KG1 (cell line): ENCODE data around the gene STEAP2.

Source experiments
- DNase-seq: peaks from one replicate; lab custom pipeline; 2025; lab: John Stamatoyannopoulos, UW

The STEAP2 gene

DNA sequence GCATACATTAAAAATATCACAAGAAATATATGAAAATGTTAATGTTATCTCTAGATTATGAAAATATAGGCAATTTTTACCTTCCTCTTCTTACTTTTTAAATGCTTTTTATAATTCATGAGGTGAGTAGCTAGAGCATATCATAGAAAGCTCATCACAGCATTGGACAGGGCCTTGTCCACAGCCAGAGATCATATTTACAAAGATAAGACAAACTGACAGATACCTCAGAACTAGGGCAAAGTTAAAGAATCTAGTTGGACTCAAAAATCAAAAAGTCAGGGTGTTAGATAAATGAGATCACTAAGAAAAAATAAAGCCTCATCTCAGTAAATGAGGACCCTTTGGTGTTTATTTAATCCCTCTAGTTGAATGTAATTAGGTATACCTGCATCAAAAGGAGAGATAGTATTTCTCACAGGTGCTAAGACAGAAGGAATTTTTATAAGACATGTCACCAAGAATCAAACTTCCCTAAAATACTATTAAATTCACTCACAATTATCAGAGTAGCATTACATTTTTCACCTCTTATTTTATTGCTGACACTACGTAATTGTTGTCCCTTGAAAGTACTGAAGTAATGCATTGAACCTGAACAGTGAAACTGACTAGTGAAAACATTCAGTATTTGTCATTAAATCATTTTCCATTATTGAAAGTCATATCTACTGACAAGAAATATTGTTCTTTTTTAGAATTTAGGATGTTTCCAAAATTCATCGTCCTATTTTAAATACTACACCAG lies 59.1 kb downstream of the STEAP2 start:
- DNase-seq, result no peak

DNA sequence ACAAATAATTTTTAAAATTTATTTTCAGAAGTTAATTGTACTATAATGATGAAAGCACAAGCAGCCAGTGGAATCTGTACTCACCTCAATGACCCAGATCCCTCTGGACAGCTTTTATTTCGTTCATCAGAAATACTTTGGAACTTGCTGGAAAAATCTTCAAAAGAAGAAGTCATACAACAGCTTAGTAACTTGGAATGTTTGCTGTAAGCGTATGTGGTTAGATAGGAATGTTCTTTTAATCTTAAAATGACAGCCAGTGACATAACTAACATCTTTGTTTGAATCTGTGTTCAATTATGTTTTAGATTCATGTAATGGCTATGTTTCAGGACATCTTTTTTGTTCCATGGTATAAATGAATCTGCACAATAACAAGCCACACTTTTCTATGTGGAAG lies 60.2 kb downstream of the STEAP2 start:
- no peak for DNase-seq

DNA sequence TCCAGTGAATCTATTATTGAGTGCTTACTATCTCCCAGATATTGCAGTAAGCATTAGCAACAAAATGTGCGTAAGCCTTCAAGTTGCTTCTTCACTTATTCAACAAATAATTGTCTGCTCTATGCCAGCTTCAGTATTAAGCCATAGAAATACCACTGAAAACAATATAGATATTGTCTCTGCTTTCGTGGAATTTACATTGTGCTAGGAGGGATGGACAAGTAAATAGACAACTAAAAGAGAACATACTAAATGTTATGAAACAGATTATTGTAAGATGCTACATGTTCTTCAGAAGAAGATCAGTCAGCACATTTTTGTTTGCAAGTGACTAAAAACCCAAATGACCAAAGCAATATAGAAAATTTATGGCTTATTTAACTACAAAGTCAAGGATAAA lies 60.7 kb downstream of the STEAP2 start:
- no peak for DNase-seq

DNA sequence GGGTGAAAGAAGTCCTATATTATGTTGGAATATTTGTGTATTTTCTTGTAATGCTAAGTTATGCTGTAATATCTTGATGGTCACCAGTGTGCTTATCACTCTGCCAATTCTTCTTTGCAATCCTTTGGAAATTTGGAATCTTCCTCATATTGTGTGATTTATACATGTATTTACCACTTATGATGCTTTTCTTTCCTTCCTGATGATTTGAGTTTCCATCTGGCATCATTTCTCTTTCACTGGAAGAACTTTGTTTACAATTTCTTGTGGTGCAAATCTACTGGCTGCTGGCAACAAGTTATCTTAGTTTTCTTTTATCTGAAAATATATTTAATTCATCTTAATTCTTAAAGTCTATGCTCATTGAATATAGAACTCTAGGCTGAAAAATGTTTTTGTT lies 62.6 kb downstream of the STEAP2 start:
- DNase-seq, result no peak

DNA sequence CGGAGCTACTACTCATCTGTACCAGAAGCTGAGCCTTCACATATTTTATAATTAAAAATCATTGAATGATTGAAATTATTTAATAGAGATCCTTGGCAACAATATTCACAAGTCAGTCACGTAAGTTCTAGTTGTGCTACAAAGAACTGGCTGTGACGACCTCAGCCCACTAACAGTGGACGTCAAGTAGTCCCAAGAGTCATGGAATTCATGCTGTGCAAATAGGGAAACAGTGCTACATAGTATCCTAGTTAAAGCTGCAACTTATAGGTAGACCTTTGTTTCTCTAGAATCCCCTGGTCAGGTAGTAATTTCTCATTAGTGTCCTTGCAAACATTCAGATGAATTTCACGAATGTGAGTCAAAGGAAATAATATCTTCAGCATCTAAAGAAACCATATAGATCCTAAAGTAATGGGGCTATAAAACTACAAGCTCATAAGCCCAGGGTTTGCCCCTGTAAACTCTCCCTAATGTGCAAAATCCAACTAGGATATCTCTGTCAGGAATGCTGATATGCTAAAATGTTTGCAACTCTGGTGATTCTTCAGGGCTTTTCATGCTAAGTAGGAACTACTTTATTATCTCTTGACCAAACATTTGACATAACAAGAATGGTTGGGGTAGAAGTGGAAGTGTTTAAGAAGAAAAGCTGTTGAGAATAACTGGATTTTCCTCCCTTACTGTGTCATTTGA lies 64.6 kb downstream of the STEAP2 start:
- DNase-seq, result no peak
